AG04449 (cell line): ENCODE results near the gene PPP1CC.

Source experiments
- CTCF ChIA-PET: fragments of 350-600 bp; formaldehyde crosslinking; extraction: SDS; loops from one replicate; lab custom pipeline; 2021; ENCODE audit warnings: antibody characterized with exemption; lab: Yijun Ruan, JAX
- POLR2A ChIA-PET: fragments of 400-600, 350-600 bp; formaldehyde crosslinking; extraction: SDS; loops from one replicate; lab custom pipeline; 2020; ENCODE audit warnings: antibody characterized with exemption, inconsistent platforms; lab: Yijun Ruan, JAX
- DNase-seq: peaks from one replicate; pipeline ENCODE4 v3.0.0-alpha.2; 2010; ENCODE audit warnings: low read depth, low spot score
- H3K4me3 ChIP-seq: 2 replicates; pipeline ENCODE4 v1.5.1; 2011; ENCODE audit warnings: low read depth, mild to moderate bottlenecking, control low read depth, low read length
- CTCF ChIP-seq: IDR thresholded peaks from one replicate; pipeline ENCODE4 v1.5.1; 2011; ENCODE audit warnings: mild to moderate bottlenecking, moderate library complexity, low read length, control low read depth, inconsistent platforms; ENCODE audit not compliant: insufficient read depth; ENCODE audit errors: missing control alignments

Gene PPP1CC

DNA sequence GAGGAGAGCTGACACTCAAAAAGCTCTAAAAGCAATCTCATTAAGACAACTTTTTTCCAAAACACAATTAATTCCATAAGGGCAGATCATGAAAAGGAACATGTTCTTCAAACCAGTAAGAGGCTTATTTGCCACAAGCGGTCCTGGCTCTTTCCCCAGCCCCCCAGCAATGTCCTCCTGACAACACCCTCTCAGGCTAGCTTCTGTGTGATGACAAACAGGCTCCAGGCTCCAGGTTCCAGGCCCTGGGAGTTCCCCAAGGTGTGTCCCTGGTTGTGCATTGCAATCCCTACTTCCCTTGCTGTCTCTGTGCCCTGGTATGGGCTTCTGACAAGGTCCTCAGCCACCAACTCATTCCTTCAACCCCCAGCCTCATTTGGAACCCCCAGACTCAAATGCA, 62.7 kb downstream of the PPP1CC start:
- POLR2A ChIA-PET = no interaction called here
- H3K4me3 ChIP-seq = no peak overlapping the region
- no peak for TF ChIP-seq CTCF
- no peak for DNase-seq
- CTCF ChIA-PET = no interaction called here

DNA sequence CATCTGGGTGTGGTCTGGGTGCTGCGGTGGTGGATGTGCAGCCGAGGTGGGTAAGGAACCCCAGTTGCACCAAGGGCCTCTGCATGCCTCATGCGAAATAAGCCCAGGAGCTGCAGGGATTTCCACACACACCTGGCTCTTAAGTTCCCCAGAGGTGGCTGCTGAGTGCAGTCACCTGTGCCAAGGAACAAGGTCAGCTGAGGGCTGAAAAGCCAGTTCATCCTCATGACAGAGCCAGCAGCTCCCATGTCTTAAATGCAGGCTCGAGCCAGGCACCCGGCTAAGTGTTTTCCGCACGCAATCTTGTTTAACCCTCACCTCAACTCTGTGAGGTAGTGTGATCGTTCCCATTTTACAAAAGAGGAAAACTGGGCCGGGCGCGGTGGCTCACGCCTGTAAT, 63.5 kb downstream of the PPP1CC start:
- no peak for DNase-seq

DNA sequence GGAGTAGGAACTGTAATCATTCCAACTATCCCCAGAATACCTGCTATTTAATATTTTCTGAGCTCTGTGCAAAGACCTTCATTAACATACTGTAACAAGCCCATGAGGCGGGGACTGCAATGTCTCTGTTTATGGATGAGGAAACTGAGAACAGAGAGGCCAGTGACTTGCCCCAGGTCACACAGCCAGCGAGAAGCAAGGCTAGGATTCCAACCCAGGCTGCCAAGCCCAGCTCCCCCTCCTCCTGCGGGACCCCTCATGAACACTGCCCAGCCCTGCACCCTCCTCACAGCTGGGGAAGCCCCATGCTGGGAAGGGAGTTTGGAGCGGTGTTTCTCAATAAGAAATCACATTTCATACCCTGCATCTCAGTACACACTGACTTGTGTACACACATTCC, 64.7 kb downstream of the PPP1CC start:
- ChIA-PET POLR2A (no interaction called here), CTCF (no interaction called here)
- H3K4me3 ChIP-seq = no peak overlapping the region
- no peak for DNase-seq
- no peak for TF ChIP-seq CTCF

More for the DNA sequence above, 63.5 kb downstream of the PPP1CC start:
- ChIA-PET POLR2A (no interaction called here), CTCF (no interaction called here)
- TF ChIP-seq CTCF = no peak
- H3K4me3 ChIP-seq = no peak overlapping the region

DNA sequence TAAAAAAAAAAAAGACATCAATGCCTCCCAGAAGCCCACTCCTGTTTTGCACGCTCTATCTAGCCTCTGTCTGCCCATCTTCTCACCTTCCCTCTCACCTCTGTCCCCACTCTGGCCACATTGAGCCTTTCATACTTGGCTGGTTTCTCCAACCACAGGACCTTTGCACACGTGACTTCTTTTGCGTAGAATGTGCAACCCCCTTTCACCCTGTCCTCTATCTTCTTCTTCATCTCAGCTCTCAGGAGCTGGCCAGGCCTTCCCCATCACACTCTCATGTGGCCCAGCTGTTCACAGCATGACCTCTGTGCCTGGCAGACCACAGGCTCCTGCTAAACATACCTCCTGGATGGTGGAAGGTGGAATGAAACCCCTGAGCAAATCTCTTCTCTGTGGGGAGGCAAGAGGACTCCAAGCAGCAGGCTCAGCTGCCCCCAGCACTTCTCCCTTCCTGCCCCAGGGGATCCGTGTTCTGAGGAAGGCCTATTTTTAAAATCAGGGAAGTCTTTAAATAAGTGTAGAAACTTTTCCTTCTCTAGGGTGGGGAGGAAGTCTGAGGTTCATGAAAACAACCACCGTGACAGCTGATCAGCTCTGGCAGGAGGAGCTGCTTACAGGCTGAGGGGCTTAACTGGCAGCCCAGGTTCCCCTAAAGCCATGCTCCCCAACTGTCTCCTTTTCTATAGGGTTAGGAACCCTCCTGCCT, 65.3 kb downstream of the PPP1CC start:
- ChIA-PET CTCF (no interaction called here), POLR2A (no interaction called here)
- no peak for DNase-seq
- no peak for TF ChIP-seq CTCF
- H3K4me3 ChIP-seq = no peak overlapping the region

DNA sequence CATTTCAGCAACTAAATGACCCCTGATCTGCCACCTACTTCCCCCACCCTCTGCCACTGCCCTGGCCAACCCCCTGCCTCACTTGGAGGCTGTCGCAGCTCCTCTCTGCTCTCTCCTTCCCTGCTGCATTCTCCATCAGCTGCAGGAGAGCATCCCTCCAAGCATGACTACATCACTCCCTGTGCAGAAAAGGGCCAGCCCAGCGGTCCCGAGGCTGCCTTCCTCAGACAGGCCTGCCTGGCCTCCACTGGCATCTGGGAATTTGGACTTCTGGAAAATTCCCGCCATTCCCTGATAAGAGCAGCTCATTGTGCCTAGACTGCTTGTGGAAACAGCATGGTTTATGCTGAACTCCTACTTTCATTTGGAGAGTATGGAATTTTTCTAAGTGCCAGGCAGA, 66.5 kb downstream of the PPP1CC start:
- ChIA-PET CTCF (interaction anchor here (1.3 kb wide), 1 partner anchor 11 kb away, joined by 3 read pairs; no protein-coding TSS in a partner anchor), POLR2A (no interaction called here)
- no peak for TF ChIP-seq CTCF
- no peak overlapping the region for H3K4me3 ChIP-seq
- no peak for DNase-seq

GRCh38 chr12:110670161-110670701, 72.5 kb downstream of the PPP1CC start:
- POLR2A ChIA-PET = no interaction called here
- CTCF ChIA-PET = no interaction called here
- no peak for DNase-seq
- H3K4me3 ChIP-seq = no peak overlapping the region
- TF ChIP-seq CTCF = no peak
